Common myeloid progenitor, CD34-positive (primary cell): ENCODE measurements around the gene UBE2L5.

ENCODE experiments used
- CTCF ChIA-PET: fragments of 350-600 bp; sonication (Branson Sonifier 250); formaldehyde crosslinking; loops from one replicate; lab custom pipeline; 2021; ENCODE audit warnings: antibody characterized with exemption; lab: Charles Lee
- POLR2A ChIA-PET: fragments of 350-600 bp; sonication (Branson Sonifier 250); formaldehyde crosslinking; loops from one replicate; lab custom pipeline; 2021; ENCODE audit warnings: antibody characterized with exemption; lab: Charles Lee
- DNase-seq, 3 donors: peaks; one replicate each; pipeline versions ENCODE4 v3.0.0 to v3.0.0-alpha.2; 2013
- H3K27ac ChIP-seq, 2 experiments: 1 replicate in 1 of 2; 2 replicates in 1 of 2; pipeline ENCODE4 v1.7.0; 2013; ENCODE audit warnings: inconsistent platforms in 2 of 2, low read length in 2 of 2, mild to moderate bottlenecking in 2 of 2, low read depth in 1 of 2, moderate library complexity in 1 of 2; ENCODE audit not compliant: severe bottlenecking in 2 of 2, insufficient read depth in 1 of 2, poor library complexity in 1 of 2
- H3K27me3 ChIP-seq, 5 experiments: replicated peaks in 2 of 5; 1 replicate in 3 of 5; 2 replicates in 2 of 5; pipeline versions ENCODE4 v1.6.1 to v1.7.0; 2013; ENCODE audit warnings: low read length in 4 of 5, mild to moderate bottlenecking in 2 of 5, moderate library complexity in 2 of 5, inconsistent platforms in 1 of 5; ENCODE audit not compliant: insufficient read depth in 5 of 5, control insufficient read depth in 4 of 5
- H3K36me3 ChIP-seq, 4 experiments: 1 replicate in 2 of 4; 2 replicates in 2 of 4; pipeline versions ENCODE4 v1.6.1 to v1.7.0; 2013; ENCODE audit warnings: low read length in 3 of 4, control low read depth in 1 of 4, mild to moderate bottlenecking in 1 of 4; ENCODE audit not compliant: control insufficient read depth in 4 of 4, insufficient read depth in 4 of 4
- H3K4me1 ChIP-seq, 4 experiments: 1 replicate in 3 of 4; 2 replicates in 1 of 4; pipeline versions ENCODE4 v1.6.1 to v1.7.1; 2013; ENCODE audit warnings: low read length in 3 of 4, mild to moderate bottlenecking in 3 of 4, control low read depth in 1 of 4, inconsistent platforms in 1 of 4, moderate library complexity in 1 of 4; ENCODE audit not compliant: control insufficient read depth in 4 of 4, insufficient read depth in 4 of 4; ENCODE audit errors: control extremely low read depth in 1 of 4
- H3K4me3 ChIP-seq, 7 experiments: 1 replicate in 4 of 7; 2 replicates in 3 of 7; pipeline versions ENCODE4 v1.5.1 to v1.7.0; 2013; ENCODE audit warnings: mild to moderate bottlenecking in 7 of 7, low read length in 6 of 7, moderate library complexity in 6 of 7, inconsistent platforms in 2 of 7, low read depth in 2 of 7, control low read depth in 1 of 7; ENCODE audit not compliant: insufficient read depth in 4 of 7, control insufficient read depth in 1 of 7; ENCODE audit errors: extremely low read depth in 1 of 7
- H3K9me3 ChIP-seq, 5 experiments: 1 replicate in 4 of 5; 2 replicates in 1 of 5; pipeline versions ENCODE4 v1.6.1 to v1.7.1; 2013; ENCODE audit warnings: low read length in 4 of 5, mild to moderate bottlenecking in 2 of 5, inconsistent platforms in 1 of 5, low read depth in 1 of 5, moderate library complexity in 1 of 5; ENCODE audit not compliant: control insufficient read depth in 4 of 5, insufficient read depth in 2 of 5; ENCODE audit errors: control extremely low read depth in 1 of 5
- WGBS: methylation state at CpG from one replicate; pipeline ENCODE4 v1.1.5; 2013; ENCODE audit not compliant: insufficient coverage; 5-methylcytosine and 5-hydroxymethylcytosine counted together

The UBE2L5 gene

DNA sequence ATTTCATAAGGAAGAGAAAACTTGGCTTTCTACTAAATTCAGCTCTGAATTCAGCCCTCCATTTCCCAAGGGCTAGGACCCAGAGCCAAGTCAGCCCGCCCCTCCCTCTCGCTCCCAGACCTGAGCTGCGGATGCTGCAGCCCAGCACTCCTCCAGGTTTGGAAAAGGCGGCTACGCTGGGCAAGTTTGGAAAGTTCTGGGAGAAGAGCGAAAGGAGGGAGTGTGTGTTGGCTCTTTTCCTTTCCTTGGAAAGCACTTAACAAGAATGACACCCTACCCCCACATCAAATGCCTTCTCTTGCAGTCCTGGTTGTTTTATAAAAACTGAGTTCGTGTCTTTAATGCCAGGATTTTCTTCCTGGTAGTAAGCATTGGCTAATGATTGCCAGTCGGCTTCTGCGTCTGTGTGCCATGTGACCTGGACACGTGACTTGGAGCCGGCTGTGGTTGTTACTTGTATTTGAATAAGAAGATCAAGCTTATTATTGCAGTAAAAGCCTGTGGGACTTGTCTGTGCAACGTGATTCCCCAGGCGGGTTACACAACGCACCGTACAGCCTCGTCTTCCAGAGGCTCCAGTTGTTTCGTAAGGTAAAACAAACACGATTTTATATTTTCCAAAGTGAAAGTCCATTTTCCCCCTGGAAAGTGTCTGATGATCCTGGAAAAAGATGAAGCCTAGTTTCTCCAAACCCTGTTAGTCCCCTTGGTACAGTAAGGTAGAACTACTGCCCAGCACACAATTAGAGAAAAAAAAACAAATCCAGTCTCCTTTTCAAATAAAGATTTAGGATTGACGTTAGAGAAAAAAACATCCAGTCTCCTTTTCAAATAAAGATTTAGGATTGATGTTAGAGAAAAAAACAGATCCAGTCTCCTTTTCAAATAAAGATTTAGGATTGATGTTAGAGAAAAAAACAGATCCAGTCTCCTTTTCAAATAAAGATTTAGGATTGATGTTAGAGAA lies 26.8 kb upstream of the UBE2L5 start:
- peak; percentile 77 to 89 (median 88) for DNase-seq
- Histone ChIP-seq H3K27ac (peak overlapping the region; percentile 69 to 88), H3K4me3 (peak overlapping the region; percentile 50 to 93 (median 73)), H3K27me3 (no peaks in the 10 kb centered on the region), H3K9me3 (no peaks in the 10 kb centered on the region), H3K36me3 (no peaks in the 10 kb centered on the region), H3K4me1 (peaks cover 0 to 14% (median 8%) of the 10 kb centered on the region in 4 experiments)
- ChIA-PET POLR2A (interaction anchor here (1.1 kb wide), 1 partner anchor 21 kb away, joined by 3 read pairs; no protein-coding TSS in a partner anchor), CTCF (interaction anchor here (0.8 to 3.1 kb wide), 6 partner anchors 10 to 23 kb away, joined by 3 to 12 read pairs (median 6); no protein-coding TSS in a partner anchor)
- WGBS = 6% methylated on average over 10 of the region's 19 CpGs

DNA sequence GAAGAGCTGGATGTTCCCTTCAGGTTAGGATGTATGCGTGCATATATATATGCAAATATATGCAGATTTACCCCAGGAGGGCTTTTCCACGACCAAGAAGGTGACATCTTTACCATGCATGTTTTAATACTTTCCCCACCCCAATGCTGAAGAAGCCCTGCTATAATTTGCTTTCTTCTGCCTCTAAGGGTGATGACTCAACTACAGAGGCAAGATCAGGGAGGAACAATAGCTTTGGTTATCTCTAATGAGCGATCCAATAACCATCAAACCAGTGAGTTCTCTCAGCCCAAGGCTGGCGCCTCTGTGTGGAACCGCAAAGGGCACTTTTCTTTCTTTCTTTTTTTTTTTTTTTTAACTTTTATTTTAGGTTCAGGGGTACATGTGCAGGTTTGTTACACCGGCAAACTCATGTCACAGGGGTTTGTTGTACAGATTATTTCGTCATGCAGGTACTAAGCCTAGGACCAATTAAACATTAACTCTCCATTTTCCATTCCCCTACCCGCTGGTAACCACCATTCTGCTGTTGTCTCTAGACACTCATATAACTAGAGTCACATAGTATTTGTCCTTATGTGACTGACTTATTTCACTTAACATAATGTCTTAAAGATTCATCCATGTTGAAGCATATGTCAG lies 25.7 kb upstream of the UBE2L5 start:
- peak in 2 of 3 donors; percentile 35 to 46 for DNase-seq
- peak overlapping the region in 1 of 7 experiments; percentile 19 for H3K4me3 ChIP-seq
- ChIA-PET CTCF (interaction anchor here (3.1 kb wide), 1 partner anchor 11 kb away, joined by 12 read pairs; no protein-coding TSS in a partner anchor), POLR2A (no interaction called here)
- no peak overlapping the region for H3K27ac ChIP-seq
- no peaks in the 10 kb centered on the region for H3K9me3 ChIP-seq
- H3K27me3 ChIP-seq = no peaks in the 10 kb centered on the region
- no peaks in the 10 kb centered on the region for H3K36me3 ChIP-seq
- 94% methylated on average over 2 of the region's 8 CpGs for WGBS
- H3K4me1 ChIP-seq = peaks cover 0 to 14% (median 8%) of the 10 kb centered on the region in 4 experiments

DNA sequence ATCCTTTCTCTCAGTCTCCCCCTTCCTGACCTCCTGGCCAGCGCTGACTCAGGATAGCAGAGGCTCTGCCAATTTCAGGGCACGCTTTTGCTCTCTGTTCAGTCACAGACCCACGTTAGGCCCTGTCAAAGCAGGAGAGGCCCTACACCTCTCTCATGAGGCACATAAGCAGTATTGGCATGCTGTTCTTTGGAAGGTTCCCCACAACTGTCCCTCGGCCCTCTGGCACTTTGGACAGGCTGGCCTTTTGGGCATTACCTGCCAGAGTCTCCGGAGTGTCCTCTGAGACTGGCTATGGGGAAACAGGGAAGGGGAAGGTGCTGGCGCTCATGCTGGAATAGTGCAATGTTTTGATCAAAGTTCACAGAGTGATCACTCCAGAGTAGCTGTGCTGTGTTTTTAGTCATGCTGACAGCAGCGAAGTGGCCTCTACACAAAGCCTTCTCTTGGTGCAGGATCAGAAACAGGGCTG lies 23.7 kb upstream of the UBE2L5 start:
- Histone ChIP-seq H3K4me1 (peaks cover 0 to 14% (median 8%) of the 10 kb centered on the region in 4 experiments), H3K27ac (no peak overlapping the region), H3K4me3 (no peak overlapping the region), H3K36me3 (no peaks in the 10 kb centered on the region), H3K27me3 (no peaks in the 10 kb centered on the region), H3K9me3 (no peaks in the 10 kb centered on the region)
- 97% methylated on average over 7 of the region's 7 CpGs for WGBS
- ChIA-PET POLR2A (no interaction called here), CTCF (interaction anchor here (0.7 to 3.1 kb wide), 3 partner anchors 9 to 32 kb away, joined by 3 to 12 read pairs (median 3); no protein-coding TSS in a partner anchor)
- DNase-seq = no peak

DNA sequence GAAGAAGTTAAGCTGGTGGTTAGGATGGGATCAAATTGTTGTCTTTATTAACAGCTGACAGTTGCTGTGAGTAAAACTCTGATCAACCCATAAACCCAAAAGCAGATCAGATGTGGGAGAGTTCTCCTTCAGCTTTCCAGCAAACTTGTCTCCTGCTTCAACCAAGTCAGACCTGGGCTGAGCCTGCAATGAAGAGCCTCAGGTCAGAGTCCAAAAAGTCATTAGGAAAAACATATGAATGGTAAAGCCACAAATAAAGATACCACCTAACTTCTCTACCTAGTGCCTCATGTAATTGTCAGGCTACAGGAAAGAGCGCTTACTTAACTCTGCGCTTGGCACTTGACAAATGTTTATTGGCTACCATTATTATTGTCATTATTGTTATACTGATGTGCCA lies 21.9 kb upstream of the UBE2L5 start:
- no peaks in the 10 kb centered on the region for H3K9me3 ChIP-seq
- H3K36me3 ChIP-seq = no peaks in the 10 kb centered on the region
- ChIA-PET CTCF (interaction anchor here (1.2 kb wide), 1 partner anchor 26 kb away, joined by 5 read pairs; no protein-coding TSS in a partner anchor), POLR2A (no interaction called here)
- no CpG with 5 or more reads among the region's 2 CpGs for WGBS
- H3K4me3 ChIP-seq = no peak overlapping the region
- no peak for DNase-seq
- peaks cover 0 to 7% (median 3%) of the 10 kb centered on the region in 4 experiments for H3K4me1 ChIP-seq
- no peaks in the 10 kb centered on the region for H3K27me3 ChIP-seq
- no peak overlapping the region for H3K27ac ChIP-seq

DNA sequence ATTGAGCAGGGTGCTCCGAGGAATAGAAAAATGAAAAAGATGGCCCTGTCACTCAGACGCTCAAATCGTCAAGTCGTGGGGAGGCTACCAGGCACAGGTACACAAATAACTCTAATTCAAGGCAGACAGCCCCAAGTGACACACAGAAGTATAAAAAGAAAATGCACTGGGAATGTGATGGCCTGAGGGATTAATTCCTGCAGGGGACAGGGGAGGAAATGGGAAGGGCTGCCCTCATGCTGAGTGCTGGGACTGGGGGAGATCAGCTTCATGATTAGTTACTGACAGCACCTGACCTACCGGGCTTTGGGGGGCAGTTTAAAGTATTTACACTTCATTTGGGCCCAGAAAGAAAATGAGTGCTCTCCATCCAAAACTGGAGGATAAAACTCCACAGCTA lies 20.9 kb upstream of the UBE2L5 start:
- no peak overlapping the region for H3K27ac ChIP-seq
- ChIA-PET POLR2A (no interaction called here), CTCF (no interaction called here)
- H3K4me3 ChIP-seq = no peak overlapping the region
- no peak for DNase-seq
- WGBS = no CpG with 5 or more reads among the region's 5 CpGs
- no peaks in the 10 kb centered on the region for H3K27me3 ChIP-seq
- no peaks in the 10 kb centered on the region for H3K9me3 ChIP-seq
- peaks cover 0 to under 1% (median 0%) of the 10 kb centered on the region in 4 experiments for H3K4me1 ChIP-seq
- no peaks in the 10 kb centered on the region for H3K36me3 ChIP-seq

DNA sequence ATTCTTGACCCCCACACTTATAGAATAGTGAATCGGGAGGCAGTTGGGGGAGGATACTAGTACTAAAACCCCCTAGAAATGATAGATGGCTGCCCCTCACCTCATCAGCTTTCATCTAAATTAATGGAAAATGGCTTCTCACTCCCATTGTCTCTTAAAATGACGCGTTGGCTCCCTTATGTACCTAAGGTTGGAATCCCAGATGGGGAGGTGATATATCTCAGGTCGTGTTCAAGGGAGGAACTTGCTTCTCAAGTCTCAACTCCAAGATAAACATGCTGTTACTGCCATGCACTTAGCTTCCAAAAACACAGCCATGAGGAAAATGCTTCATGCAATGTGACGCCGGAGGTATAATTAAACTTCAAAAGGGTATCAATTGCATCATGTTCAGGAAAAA lies 18.8 kb upstream of the UBE2L5 start:
- no peak overlapping the region for H3K27ac ChIP-seq
- no peak overlapping the region for H3K4me3 ChIP-seq
- ChIA-PET POLR2A (no interaction called here), CTCF (no interaction called here)
- peaks cover 0 to 9% (median 4%) of the 10 kb centered on the region in 4 experiments for H3K4me1 ChIP-seq
- no peaks in the 10 kb centered on the region for H3K9me3 ChIP-seq
- H3K36me3 ChIP-seq = no peaks in the 10 kb centered on the region
- 91% methylated on average over 3 of the region's 6 CpGs for WGBS
- DNase-seq = no peak
- H3K27me3 ChIP-seq = no peaks in the 10 kb centered on the region
